Lower leg skin (tissue), 3 donors: Measurements from ENCODE around the gene KCNT2.

Experiments used
- CTCF ChIP-seq, 3 donors: fragments of 450-650 bp; IDR thresholded peaks; one replicate each; pipeline ENCODE4 v1.5.1; 2016; ENCODE audit warnings: antibody characterized with exemption in 3 of 3, mild to moderate bottlenecking in 3 of 3, moderate library complexity in 2 of 3
- POLR2A ChIP-seq, 2 donors: fragments of 450-650 bp; IDR thresholded peaks; one replicate each; pipeline ENCODE4 v1.6.1; 2016 to 2017; ENCODE audit warnings: antibody characterized with exemption in 2 of 2, mild to moderate bottlenecking in 1 of 2, moderate library complexity in 1 of 2

GRCh38 chr1:196611873-196612272, 3.6 kb upstream of the KCNT2 start:
- no peak for TF ChIP-seq CTCF (IDR thresholded peaks at IDR 0.05)
- no peak for TF ChIP-seq POLR2A (IDR thresholded peaks at IDR 0.05)
